GM19438 (cell line): ENCODE data around the gene C9orf50.

Source experiments
- ATAC-seq: cut with Tn5 transposase; IDR thresholded peaks from one replicate; pipeline ENCODE4 v1.9.1; 2021; ENCODE audit warnings: low read depth; ENCODE audit not compliant: unreplicated experiment

Gene C9orf50

GRCh38 chr9:129632460-129632859, 11.6 kb upstream of the C9orf50 start:
- no peak for ATAC-seq

GRCh38 chr9:129631674-129632129, 10.8 kb upstream of the C9orf50 start:
- ATAC-seq: no peak

- no peak for ATAC-seq
Observed at GRCh38 chr9:129630967-129631673, 10.2 kb upstream of the C9orf50 start.

GRCh38 chr9:129629251-129629820, 8.4 kb upstream of the C9orf50 start:
- no peak for ATAC-seq

- ATAC-seq: no peak
Observed at GRCh38 chr9:129628709-129629108, 7.8 kb upstream of the C9orf50 start.

GRCh38 chr9:129627556-129628440, 6.9 kb upstream of the C9orf50 start:
- ATAC-seq: no peak

GRCh38 chr9:129626625-129627284, 5.9 kb upstream of the C9orf50 start:
- ATAC-seq: peak; percentile 37

GRCh38 chr9:129626079-129626624, 5.3 kb upstream of the C9orf50 start, which contains the start of gene NTMT1:
TSS of gene NTMT1 (plus strand) at chr9:129626163. CDS start at chr9:129632704, 6,541 bp downstream.
- ATAC-seq: peak; percentile 69

GRCh38 chr9:129624947-129625346, 4.0 kb upstream of the C9orf50 start:
- ATAC-seq: no peak

- ATAC-seq: no peak
Observed at GRCh38 chr9:129624168-129624759, 3.4 kb upstream of the C9orf50 start.

GRCh38 chr9:129623331-129623730, 2.4 kb upstream of the C9orf50 start:
- ATAC-seq: no peak

- ATAC-seq: no peak
Observed at GRCh38 chr9:129619787-129620668, 873 bp downstream of the C9orf50 start.

GRCh38 chr9:129617167-129617566, 3.7 kb downstream of the C9orf50 start:
- ATAC-seq: no peak

- no peak for ATAC-seq
Observed at GRCh38 chr9:129615407-129616285, 5.3 kb downstream of the C9orf50 start.

- no peak for ATAC-seq
Observed at GRCh38 chr9:129614932-129615331, 6.0 kb downstream of the C9orf50 start.

- ATAC-seq: no peak
Observed at GRCh38 chr9:129613520-129614175, 7.3 kb downstream of the C9orf50 start.

GRCh38 chr9:129612815-129613519, 7.9 kb downstream of the C9orf50 start:
- ATAC-seq: no peak
